HUDEP-2 (cell line): ENCODE data around the gene CSTPP1.
"Not testable (repeated sequence)": the region's sequence is repeated elsewhere in the genome, so short reads cannot be mapped to it uniquely, and the experiment has no call there.

Source experiments
- DNase-seq, 76 experiments: peaks; one replicate each; lab custom pipeline; 2025; ENCODE audit not compliant: unreplicated experiment in 76 of 76; lab: John Stamatoyannopoulos, UW

CSTPP1 gene

DNA sequence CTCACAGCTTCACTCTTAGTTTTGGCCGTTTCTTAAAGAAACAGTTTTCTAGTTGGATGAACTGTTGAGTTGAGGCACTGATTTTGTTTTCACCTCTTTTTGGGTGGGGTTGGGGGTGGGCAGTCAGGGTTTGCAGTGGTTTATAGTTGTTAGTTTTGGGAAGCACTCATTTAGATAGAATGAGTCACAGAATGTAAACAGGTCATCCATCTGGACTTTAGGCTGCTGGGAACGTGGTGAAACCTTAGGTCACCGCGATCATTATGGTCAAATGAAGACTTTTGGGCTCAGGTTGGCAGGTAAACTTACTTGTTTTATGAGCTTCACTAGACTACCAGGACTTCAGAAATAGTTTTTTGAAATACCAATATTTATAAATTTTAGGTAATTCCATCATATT lies 48.4 kb downstream of the CSTPP1 start:
- DNase-seq = no peak

DNA sequence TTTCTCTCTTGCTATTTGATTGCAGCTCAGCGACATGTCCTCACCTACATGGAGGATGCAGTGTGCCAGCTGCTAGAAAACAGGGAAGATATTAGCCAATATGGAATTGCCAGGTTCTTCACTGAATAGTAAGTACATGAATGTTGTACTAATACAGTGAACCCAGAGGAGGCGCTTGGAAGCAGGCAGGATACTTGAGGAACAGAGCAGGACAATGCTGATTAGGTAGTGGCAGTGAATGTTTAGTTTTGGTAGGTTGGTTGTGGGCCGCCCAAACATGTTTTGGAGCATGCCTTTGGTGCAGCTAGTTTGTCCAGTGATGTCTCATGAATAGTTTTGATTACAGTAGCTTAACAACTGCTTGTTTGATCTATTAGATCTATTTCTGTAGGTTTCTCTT lies 50.6 kb downstream of the CSTPP1 start:
- no peak for DNase-seq

DNA sequence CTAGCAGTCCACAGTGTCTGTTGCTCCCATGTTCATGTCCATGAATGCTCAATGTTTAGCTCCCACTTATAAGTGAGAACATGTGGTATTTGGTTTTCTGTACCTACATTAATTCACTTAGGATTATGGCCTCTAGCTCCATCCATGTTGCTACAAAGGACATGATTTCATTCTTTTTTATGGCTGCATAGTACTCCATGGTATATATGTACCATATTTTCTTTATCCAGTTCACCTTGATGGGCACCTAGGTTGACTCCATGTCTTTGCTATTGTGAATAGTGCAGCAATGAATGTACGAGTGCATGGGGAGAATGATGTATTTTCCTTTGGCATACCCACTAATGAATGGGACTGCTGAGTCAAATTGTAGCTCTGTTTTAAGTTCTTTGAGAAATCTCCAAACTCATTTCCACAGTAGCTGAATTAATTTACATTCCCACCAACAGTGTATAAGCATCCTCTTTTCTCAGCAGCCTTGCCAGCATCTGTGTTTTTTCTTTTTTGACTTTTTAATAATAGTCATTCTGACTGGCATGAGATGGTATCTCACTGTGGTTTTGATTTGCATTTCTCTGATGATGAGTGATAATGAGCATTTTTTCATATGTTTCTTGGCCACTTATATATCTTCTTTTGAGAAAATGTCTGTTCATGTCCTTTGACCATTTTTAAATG lies 53.4 kb downstream of the CSTPP1 start:
- DNase-seq = not testable (repeated sequence)

DNA sequence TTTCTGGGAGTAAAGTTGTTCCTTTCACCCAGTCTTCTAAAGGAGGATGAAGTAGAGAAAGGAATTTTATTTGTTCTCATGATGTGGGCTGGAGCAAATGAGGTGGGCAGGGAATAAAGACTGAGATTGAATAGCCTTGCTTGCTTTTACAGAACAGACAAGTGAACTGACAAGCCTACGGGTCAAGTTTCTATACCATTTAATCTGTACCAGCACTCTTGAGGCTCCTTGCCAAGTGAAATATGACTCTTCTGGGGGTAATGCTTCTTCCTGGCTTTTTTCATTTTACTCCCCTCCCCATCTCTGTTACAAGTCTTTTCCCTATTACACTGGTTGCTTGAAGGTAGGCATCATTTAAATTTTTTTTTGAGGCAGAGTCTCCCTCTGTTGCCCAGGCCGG lies 54.8 kb downstream of the CSTPP1 start:
- DNase-seq = no peak

DNA sequence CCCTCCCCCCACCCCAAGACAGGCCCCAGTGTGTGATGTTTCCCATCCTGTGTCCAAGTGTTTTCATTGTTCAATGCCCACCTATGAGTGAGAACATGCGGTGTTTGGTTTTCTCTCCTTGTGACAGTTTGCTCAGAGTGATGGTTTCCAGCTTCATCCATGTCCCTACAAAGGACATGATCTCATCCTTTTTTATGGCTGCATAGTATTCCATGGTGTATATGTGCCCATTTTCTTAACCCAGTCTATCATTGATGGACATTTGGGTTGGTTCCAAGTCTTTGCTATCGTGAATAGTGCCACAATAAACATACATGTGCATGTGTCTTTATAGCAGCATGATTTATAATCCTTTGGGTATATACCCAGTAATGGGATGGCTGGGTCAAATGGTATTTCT lies 55.8 kb downstream of the CSTPP1 start:
- not testable (repeated sequence) for DNase-seq

DNA sequence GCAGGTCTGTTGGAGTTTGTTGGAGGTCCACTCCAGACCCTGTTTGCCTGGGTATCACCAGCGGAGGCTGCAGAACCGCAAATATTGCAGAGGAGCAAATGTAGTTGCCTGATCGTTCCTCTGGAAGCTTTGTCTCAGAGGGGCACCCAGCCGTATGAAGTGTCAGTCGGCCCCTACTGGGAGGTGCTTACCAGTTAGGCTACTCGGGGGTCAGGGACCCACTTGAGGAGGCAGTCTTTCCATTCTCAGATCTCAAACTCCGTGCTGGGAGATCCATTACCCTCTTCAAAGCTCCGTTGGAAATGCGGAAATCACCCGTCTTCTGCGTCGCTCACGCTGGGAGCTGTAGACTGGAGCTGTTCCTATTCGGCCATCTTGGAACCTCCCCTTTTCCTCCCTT lies 61.2 kb downstream of the CSTPP1 start:
- DNase-seq = not testable (repeated sequence)

DNA sequence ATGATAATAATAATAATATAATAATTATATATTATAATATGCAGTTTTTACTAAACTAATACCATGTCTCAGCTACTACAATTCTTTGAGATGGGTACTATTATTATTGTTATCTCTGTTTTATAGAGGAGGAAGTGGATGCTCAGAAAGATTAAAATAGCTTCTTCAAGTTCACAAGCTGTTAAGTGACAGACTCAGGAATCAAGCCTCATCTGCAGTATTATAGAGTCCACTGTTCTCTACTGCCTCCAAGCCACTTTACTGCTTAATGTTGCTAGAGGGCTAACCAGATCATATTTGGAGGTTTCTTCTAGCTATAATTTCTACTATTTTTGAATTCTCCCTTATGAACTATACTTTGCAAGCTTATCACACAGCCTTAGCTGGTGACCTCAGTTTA lies 62.7 kb downstream of the CSTPP1 start:
- no peak for DNase-seq

DNA sequence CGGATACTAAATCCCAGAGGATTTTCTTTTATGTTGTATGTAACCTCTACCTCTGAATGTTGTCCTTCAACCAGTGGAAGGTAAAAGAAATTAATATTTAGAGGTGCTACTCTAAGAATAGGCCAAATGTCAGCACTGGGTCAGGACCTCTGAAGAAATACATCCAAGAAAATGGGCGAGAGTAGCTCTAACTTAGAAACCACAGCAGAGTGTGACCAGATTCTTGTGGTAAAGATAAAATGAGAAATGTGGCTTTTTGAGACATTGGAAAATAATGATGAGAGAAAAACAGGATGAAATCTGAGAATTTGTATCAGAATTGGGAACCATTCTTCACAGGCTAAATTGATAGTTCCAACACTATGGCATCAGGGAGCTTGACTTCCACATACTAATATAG lies 63.5 kb downstream of the CSTPP1 start:
- DNase-seq = no peak

DNA sequence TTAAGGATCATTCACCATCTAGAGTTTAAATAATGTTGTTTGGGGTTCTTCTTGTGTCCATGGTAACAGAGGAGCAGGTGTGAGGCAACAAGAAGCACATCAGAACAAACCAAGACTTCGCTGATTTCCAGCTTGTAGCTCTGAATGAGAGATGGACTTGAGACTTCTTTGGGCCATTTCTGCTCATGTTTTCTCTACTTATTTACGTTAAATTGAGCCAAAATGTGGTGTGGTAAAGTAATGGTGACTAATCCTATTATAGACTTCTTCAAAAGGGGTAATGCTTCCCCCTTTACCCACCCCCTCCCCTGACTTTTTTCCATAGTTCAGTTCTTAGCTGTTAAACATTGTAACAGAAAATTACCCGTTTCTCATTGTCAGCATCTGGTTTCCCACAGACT lies 65.2 kb downstream of the CSTPP1 start:
- DNase-seq = no peak

DNA sequence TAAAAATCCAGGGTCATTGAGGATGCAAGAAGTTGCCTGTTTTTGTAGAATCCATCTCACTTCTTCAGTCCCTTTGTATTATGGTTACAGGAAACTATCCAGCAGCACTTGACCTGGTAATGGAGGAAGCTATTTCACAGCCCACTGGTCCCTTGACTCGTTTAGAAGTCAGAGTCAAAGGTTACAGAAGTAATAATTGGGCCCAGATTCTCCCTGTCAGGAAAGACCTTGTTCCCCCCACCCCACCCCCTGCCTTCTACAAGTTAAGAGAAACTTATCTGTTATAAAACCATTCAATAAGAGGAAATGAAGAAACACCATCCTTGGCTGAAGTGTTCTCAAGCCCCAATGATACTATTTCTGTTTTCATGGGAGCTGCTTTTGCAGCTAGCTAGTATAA lies 65.8 kb downstream of the CSTPP1 start:
- DNase-seq = no peak

DNA sequence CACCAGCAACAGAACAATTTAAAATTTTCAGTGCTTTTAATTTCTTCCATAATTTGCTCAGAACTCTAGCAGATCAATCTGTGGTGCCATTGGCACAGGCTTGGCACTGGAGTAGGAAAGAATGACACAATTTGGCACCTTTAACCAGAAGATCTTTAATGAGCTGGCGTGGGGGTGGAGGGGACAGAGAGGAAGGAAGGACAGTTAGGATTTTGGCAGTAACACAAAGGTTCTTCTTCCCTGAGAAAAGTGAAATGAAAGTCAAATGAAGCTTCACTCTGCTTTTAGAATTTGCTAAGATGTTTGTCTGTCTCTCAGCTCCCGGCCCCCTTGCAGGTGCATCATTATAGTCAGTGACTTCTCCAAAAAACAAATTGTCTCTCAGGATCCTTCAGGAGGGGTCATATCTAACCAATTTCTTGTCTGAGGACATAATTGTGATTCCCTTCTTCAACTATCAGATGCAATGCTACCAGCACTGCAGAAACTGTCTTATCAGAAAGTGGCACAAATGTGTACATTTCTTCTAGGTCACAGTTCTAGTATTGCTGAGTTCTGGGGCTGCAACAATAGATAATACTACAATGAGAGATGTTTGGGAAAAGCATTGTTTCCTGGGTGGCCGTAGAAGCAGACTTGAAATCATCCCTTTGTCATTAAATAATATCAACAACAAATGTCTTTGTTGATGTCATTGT lies 66.8 kb downstream of the CSTPP1 start:
- DNase-seq = peak in 71 of 76 experiments; percentile 9 to 84 (median 62)

DNA sequence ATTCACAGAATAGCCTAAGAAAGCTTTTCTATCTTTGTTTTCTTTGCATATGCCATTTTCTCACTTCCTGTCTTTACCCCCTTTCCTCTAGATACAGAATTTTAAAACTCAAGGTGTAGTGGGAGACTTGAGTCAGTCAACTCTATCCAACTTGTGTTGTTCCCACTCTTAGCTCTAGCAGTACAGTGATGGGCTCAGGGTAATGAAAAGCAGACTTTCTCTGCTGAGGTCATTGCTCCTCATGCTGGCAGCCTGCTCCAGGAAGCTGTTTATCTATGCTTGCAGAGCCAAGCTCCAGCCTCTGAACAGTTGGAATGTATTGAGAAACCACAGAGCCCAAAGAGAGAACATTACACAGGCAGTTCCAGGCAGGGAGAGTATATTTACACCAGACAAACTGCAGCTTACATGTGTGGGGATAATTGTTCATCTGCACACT lies 68.1 kb downstream of the CSTPP1 start:
- peak in 74 of 76 experiments; percentile 6 to 93 (median 78) for DNase-seq

DNA sequence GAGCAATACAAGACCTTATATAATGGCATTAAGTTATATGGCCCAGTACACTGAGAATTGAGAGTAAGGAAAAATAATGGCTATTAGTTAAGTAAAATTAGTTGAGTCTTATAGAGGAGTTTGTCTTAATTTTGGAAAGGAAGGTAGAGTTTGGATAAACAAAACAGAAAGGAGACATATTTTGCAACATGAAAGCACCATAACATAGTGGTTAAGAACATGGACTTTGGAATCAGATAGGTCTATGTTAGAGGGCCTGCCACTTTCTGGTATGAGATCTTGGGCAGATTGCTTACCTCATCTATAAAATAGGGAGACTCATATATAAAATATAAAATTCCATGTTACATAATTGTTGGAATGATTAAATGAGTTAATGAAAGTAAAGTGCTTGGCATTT lies 68.9 kb downstream of the CSTPP1 start:
- peak in 2 of 76 experiments; percentile 25 to 34 for DNase-seq

DNA sequence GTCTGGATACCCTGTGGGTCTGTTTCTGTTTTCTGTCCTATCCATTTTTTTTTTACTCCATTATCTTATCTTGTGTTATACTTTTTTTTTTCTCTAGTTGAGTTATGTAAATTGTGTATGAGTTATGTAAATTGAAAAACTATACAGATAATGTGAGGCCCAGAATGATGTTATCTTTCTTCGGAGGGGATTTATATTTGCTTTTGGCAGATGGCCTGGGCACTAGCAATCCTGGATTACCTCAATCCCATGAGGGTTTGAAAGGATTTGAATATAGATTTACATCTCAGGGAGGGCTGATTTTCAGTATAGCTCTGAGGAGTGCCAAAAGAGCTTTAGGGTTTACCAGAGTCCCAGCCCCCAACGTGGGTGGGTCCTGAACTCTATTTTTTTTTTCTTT lies 71.0 kb downstream of the CSTPP1 start:
- no peak for DNase-seq

DNA sequence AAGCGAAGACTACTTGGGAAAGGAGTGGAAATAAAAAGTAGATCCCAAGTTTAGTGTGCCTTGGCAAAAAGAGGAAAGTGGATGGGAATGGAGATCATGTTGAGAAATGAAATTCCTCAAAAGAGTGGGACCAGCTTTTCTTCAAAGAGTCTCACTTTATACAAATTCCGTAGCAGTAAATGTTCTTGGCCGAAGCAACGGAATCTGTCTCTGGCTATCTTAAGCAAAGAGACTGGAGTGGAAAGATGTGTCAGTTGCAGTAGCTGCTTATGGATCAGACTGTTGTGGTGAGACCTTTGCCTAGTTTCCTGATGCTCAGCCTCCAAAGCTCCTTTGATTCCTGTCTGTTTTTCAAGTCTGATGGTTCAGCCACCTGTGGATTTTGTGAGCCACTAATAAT lies 73.6 kb downstream of the CSTPP1 start:
- no peak for DNase-seq

DNA sequence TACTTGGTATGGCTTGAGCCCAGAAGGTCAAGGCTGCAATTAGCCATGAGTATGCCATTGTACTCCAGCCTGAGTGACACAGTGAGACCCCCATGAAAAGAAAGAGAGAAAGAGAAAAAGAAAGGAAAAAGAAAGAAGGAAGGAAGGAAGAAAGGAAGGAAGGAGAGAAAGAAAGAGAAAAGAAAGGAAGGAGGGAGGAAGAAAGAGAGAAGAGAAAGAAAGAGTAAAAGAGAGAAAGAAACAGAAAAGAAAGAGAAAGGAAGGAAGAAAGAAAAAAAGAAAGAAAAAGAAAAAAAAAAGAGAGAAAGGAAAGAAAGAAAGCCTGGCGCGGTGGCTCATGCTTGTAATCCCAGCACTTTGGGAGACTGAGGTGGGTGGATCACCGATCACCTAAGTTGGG lies 77.5 kb downstream of the CSTPP1 start:
- no peak for DNase-seq

DNA sequence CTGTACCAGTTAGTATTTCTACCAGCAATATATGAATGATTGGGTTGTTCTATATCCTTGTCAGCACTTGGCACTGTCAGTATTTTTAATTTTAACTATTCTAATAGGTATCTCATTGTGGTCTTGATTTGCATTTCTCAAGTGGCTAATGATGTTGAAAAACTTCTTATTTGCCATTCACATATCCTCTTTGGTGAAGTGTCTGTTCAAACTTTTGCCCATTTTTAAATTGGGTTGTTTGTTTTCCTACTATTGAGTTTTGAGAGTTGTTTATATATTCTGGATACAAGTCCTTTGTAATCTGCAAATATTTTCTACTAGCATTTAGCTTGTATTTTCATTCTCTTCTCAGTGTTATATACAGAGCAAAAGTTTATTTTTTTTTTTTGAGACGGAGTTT lies 82.1 kb downstream of the CSTPP1 start:
- DNase-seq = no peak

DNA sequence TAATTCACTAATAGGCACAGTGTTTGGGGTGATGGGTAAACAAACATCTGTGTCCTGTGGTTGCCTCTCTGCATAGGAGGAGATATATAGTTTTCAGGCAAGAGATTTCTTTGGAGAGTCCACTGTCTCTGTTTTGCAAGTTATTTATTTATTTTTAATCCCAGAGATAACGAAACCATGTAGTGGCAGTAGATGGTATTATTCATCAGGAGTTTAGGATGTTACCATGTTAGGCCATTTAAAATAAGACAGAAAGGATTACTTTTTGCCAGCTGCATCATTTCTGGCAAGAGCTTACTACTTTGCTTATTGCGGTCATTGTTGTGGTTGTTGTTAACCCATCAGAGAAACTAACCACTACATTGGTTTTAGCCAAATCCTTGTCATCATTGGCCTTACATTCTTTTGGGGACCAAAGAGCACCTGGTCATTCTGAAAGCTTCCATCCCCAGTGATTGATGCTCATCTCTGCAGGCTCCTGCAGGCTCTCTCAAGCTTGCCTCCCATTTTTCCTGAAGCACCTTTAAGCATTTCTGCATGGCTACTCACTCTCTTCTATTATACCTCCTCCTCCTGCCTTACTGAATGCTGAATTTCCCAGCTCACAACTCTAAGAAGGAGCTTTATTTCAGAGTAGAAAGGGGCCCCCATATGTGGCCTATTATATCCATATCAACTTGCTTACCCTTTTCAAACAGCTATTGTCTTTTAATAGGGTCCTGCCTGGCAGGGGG lies 84.4 kb downstream of the CSTPP1 start:
- no peak for DNase-seq

DNA sequence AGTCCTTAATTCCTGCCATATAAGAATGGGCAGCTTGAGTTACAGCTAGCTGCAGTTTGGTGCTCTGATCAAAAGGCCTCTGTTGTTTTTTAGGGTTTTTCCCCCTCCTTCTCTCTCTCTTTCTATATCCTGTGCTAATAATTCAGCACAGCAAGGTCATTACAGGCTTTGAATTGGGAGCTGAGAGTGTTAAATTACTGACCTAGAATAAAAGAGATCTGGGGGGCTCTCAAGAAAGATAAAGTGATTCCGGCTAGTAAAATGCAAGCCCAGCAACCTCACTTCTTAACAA lies 84.9 kb downstream of the CSTPP1 start:
- no peak for DNase-seq

DNA sequence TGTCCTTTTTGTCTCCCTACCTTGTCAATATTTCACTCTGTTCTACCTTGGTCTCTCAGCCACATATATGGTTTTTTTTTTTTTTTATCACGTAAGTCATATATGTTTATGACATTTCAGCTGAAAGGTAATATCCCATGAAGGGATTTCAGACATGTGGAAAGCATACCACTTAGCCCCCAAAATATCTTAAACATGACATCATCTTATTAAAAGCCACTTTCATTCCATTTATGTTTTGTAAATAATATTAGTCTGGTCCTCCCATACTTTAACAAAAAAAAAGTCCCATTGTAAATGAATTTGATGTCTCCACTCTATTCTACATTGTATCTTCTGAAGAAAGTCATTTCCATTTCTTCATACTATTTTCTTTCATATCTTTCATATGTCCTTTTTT lies 85.4 kb downstream of the CSTPP1 start:
- DNase-seq = no peak

DNA sequence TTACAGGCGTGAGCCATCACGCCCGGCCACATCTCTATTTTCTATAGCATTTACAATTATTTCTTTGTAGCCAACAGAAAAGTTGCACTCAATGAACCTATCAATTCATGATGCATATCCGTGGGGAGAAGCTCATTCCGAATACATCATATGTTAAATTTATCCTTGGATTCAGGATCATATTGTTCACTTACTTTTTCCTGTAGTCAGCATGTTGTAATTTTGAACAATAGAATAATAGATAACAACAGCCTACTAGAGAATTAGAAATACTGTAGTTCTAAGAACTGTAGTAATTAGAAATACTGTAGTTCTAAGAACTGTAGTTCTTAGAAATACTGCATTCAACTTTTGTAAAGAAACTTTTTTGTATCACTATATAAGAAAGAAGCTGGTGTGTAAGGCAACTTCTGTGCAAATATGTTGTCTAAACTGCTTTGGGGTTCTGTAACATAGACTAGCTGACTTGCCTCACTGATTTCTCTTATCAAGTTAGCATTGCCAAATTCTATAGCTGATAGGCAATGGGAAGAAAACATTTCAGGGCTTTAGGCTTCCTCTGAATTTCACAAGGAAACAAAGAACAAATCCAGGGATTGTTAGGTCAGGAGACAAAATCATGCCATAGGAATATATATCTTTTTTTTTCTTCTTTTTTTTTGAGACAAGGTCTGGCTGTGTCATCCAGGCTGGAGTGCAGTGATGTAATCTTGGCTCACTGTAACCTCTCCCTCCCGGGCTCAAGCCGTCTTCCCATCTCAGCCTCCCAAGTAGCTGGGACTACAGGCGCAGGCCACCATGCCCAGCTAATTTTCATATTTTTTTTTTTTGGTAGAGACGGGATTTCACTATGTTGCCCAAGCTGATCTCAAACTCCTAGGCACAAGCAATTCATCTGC lies 91.9 kb downstream of the CSTPP1 start:
- no peak for DNase-seq
